Measurements from ENCODE around the gene CACNA1A.
"Not testable (repeated sequence)": the region's sequence is repeated elsewhere in the genome, so short reads cannot be mapped to it uniquely, and the experiment has no call there.

Gene CACNA1A

DNA sequence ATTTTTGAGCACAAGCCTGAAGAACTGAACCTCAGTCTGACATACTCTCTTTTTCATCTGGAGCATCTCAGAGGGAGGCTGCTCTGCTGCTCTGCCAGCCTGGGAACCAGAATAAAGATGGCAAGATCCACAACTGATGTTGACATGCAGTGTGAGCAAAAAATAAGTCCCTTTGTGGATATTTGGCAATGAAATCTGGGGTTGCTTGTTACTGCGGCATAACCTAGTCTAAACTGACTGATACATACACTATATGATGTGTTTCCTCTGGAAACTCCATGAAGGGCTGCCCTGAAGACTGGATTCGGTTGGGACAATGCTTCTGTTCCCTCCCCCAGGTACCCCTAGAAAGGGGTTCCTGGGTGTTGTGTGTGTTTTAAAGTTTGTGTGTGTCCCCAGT is 249.4 kb downstream of the CACNA1A start:
- H3K79me2 ChIP-seq (ENCODE audit: insufficient read depth, low read length), result no peaks in the 10 kb centered on the region
- H3F3A ChIP-seq (ENCODE audit: insufficient read depth), result no peaks in the 10 kb centered on the region
- no peaks in the 10 kb centered on the region for H4K20me1 ChIP-seq (ENCODE audit: low read depth, low read length)
- H3K4me3 ChIP-seq (ENCODE audit: insufficient read depth, low read length, poor library complexity, severe bottlenecking), result no peak overlapping the region
- no peaks in the 10 kb centered on the region for H3K9me2 ChIP-seq (replicated peaks; ENCODE audit: insufficient read depth, low read length)
- H3K9ac ChIP-seq (ENCODE audit: low read length), result no peak overlapping the region
- TF ChIP-seq, protein P1, sequence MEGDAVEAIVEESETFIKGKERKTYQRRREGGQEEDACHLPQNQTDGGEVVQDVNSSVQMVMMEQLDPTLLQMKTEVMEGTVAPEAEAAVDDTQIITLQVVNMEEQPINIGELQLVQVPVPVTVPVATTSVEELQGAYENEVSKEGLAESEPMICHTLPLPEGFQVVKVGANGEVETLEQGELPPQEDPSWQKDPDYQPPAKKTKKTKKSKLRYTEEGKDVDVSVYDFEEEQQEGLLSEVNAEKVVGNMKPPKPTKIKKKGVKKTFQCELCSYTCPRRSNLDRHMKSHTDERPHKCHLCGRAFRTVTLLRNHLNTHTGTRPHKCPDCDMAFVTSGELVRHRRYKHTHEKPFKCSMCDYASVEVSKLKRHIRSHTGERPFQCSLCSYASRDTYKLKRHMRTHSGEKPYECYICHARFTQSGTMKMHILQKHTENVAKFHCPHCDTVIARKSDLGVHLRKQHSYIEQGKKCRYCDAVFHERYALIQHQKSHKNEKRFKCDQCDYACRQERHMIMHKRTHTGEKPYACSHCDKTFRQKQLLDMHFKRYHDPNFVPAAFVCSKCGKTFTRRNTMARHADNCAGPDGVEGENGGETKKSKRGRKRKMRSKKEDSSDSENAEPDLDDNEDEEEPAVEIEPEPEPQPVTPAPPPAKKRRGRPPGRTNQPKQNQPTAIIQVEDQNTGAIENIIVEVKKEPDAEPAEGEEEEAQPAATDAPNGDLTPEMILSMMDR (IDR thresholded peaks at IDR 0.05; ENCODE audit: insufficient read depth, low read length, poor library complexity, severe bottlenecking), result no peak
- no peak for TF ChIP-seq EZH2phosphoT487 (conservative IDR thresholded peaks at IDR 0.05; ENCODE audit: low read length)
- no peaks in the 10 kb centered on the region for H3K27me3 ChIP-seq (ENCODE audit: low read length)
- H3K36me3 ChIP-seq (ENCODE audit: low read length), result no peaks in the 10 kb centered on the region
- no peak overlapping the region for H3K27ac ChIP-seq (ENCODE audit: low read depth, low read length)
- no peak overlapping the region for H3K4me2 ChIP-seq (ENCODE audit: low read depth, low read length, poor library complexity, severe bottlenecking)
- no peak overlapping the region for H2AFZ ChIP-seq (ENCODE audit: low read depth, low read length, severe bottlenecking)
- no peaks in the 10 kb centered on the region for H3K9me3 ChIP-seq (ENCODE audit: insufficient read depth, low read length)

DNA sequence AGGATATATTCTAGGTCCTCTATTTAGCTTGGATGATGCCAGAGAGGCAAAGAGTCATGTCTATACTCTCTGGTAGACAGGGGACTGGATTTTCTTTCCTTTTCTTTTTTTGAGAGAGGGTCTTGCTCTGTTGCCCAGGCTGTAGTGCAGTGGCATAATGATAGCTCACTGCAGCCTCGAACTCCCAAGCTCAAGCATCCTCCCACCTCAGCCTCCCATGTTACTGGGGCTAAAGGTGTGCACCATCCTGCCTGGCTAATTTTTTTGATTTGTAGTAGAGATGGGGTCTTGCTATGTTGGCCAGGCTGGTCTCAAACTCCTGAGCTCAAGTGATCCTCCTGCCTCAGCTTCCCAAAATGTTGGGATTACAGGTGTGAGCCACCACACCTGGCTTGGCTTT is 249.9 kb downstream of the CACNA1A start:
- not testable (repeated sequence) for H3K27ac ChIP-seq (ENCODE audit: low read depth, low read length); H2AFZ ChIP-seq (ENCODE audit: low read depth, low read length, severe bottlenecking); H3K36me3 ChIP-seq (ENCODE audit: low read length); H3F3A ChIP-seq (ENCODE audit: insufficient read depth); H4K20me1 ChIP-seq (ENCODE audit: low read depth, low read length); H3K4me2 ChIP-seq (ENCODE audit: low read depth, low read length, poor library complexity, severe bottlenecking); H3K9ac ChIP-seq (ENCODE audit: low read length); H3K9me2 ChIP-seq (replicated peaks; ENCODE audit: insufficient read depth, low read length); H3K27me3 ChIP-seq (ENCODE audit: low read length); H3K4me3 ChIP-seq (ENCODE audit: insufficient read depth, low read length, poor library complexity, severe bottlenecking); H3K9me3 ChIP-seq (ENCODE audit: insufficient read depth, low read length); H3K79me2 ChIP-seq (ENCODE audit: insufficient read depth, low read length)

DNA sequence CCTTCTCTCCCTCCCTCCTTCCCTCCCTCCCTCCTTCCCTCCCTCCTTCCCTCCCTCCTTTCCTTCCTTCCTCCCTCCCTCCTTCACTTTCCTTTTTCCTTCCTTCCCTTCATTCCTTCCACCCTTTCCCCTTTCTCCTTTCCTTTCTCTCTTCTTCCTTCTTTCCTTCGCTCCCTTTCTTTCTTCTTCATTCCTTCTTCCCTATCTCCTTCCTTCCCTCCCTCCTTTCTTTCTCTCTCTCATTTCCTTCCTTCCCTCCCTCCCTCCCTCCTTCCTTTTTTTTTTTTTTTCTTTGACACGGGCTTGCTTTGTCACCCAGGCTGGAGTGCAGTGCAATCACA is 250.6 kb downstream of the CACNA1A start:
- Histone ChIP-seq H3K79me2 (ENCODE audit: insufficient read depth, low read length) (no peaks in the 10 kb centered on the region), H4K20me1 (ENCODE audit: low read depth, low read length) (no peaks in the 10 kb centered on the region), H3K9me2 (replicated peaks; ENCODE audit: insufficient read depth, low read length) (no peaks in the 10 kb centered on the region), H3K27ac (ENCODE audit: low read depth, low read length) (no peak overlapping the region), H3K27me3 (ENCODE audit: low read length) (no peaks in the 10 kb centered on the region), H3K4me2 (ENCODE audit: low read depth, low read length, poor library complexity, severe bottlenecking) (no peak overlapping the region), H2AFZ (ENCODE audit: low read depth, low read length, severe bottlenecking) (no peak overlapping the region), H3K4me3 (ENCODE audit: insufficient read depth, low read length, poor library complexity, severe bottlenecking) (no peak overlapping the region), H3K9ac (ENCODE audit: low read length) (no peak overlapping the region), H3K36me3 (ENCODE audit: low read length) (no peaks in the 10 kb centered on the region), H3K9me3 (ENCODE audit: insufficient read depth, low read length) (no peaks in the 10 kb centered on the region), H3F3A (ENCODE audit: insufficient read depth) (no peaks in the 10 kb centered on the region)
- no peak for TF ChIP-seq EZH2phosphoT487 (conservative IDR thresholded peaks at IDR 0.05; ENCODE audit: low read length)
- TF ChIP-seq, protein P1 (IDR thresholded peaks at IDR 0.05; ENCODE audit: insufficient read depth, low read length, poor library complexity, severe bottlenecking), result no peak

DNA sequence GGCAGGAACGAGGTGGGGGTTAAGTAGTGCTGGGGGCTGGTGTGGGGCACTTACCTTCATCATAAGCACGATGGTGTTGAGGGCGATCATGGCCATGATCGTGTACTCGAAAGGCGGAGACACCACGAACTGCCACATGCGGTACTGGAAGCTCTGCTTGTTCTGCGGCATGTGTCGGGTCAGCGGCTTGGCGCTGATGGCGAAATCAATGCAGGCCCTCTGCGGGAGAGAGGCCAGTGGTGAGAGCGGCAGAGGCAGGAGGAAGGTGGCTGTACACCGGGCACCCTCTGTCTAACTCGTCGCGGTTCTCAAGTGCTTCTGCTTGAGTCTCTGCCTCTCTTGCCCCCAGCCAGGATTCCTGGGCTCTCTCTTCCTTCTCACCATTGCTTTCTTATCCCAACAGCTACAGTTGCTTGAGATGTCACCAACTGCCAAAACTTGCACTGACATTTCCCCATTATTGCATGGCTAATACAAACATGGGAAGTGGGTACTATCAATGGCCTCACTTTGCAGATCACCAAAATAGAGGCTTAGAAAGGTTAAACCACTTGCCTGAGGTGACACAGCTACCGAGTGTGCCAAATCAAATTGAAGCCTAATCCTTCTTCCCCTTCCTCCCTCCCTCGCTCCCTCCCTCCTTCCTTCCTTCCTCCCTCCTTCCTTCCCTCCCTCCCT is 251.1 kb downstream of the CACNA1A start:
- Histone ChIP-seq H4K20me1 (ENCODE audit: low read depth, low read length) (no peaks in the 10 kb centered on the region), H3K27me3 (ENCODE audit: low read length) (no peaks in the 10 kb centered on the region), H3K79me2 (ENCODE audit: insufficient read depth, low read length) (no peaks in the 10 kb centered on the region), H3K4me3 (ENCODE audit: insufficient read depth, low read length, poor library complexity, severe bottlenecking) (no peak overlapping the region), H3F3A (ENCODE audit: insufficient read depth) (no peaks in the 10 kb centered on the region), H3K27ac (ENCODE audit: low read depth, low read length) (no peak overlapping the region), H3K9me2 (replicated peaks; ENCODE audit: insufficient read depth, low read length) (no peaks in the 10 kb centered on the region), H3K4me2 (ENCODE audit: low read depth, low read length, poor library complexity, severe bottlenecking) (no peak overlapping the region), H3K9me3 (ENCODE audit: insufficient read depth, low read length) (no peaks in the 10 kb centered on the region), H2AFZ (ENCODE audit: low read depth, low read length, severe bottlenecking) (no peak overlapping the region), H3K36me3 (ENCODE audit: low read length) (no peaks in the 10 kb centered on the region), H3K9ac (ENCODE audit: low read length) (no peak overlapping the region)
- TF ChIP-seq, protein P1 (IDR thresholded peaks at IDR 0.05; ENCODE audit: insufficient read depth, low read length, poor library complexity, severe bottlenecking), result no peak
- no peak for TF ChIP-seq EZH2phosphoT487 (conservative IDR thresholded peaks at IDR 0.05; ENCODE audit: low read length)

Measured in SU-DHL-6 (cell line).